ENCODE measurements around the gene AGFG1. TPM values are rescaled to one million over a fixed set of nuclear protein-coding genes. Genes with fewer than 3 reads are reported as not detected.

The AGFG1 gene
- total RNA-seq, 4 donors from 2014 or later, result 44.6 to 65.3 (median 55.7) TPM

DNA sequence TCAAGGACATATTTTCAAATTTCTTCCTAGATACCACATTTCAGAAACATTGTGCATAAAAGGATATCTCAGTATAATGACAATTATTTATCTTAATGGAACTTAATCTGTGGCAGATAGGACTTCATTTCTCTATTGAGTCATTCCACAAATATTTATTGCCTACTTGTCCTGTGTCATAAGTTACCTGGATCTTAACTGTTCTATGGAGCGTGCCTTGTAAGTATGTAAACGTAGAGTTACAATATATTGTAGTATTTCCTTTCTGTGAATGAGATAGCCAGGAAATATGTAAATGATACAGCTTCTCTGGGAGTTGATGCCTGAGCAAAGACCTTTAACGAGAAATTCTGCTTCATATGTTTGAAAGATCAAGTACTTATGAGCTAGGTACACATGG lies 2.5 kb downstream of the AGFG1 start:
- intact Hi-C loops (cut with DNase I; ENCODE audit: low total_unique reads), result no loop called here
- H3K4me3 ChIP-seq (ENCODE audit: low read depth, poor library complexity, severe bottlenecking), result no peak overlapping the region

GRCh38 chr2:227477291-227477690 lies 5.3 kb downstream of the AGFG1 start:
- DNase-seq (ENCODE audit: low spot score in 2 of 2), result no peak
- intact Hi-C loops (cut with DNase I; ENCODE audit: low total_unique reads), result no loop called here
- no peak overlapping the region for H3K4me3 ChIP-seq (ENCODE audit: low read depth, poor library complexity, severe bottlenecking)
- WGBS, 2 donors, result 93 to 95% methylated on average over 4 of the region's 4 CpGs
- TF ChIP-seq CTCF (IDR thresholded peaks at IDR 0.05) (no peak), POLR2A (IDR thresholded peaks at IDR 0.05) (no peak)

More for the DNA sequence above, 2.5 kb downstream of the AGFG1 start:
- 51 to 63% methylated on average over 3 of the region's 3 CpGs for WGBS, 2 donors
- no peak for DNase-seq (ENCODE audit: low spot score in 2 of 2)
- TF ChIP-seq CTCF (IDR thresholded peaks at IDR 0.05), result no peak
- no peak for TF ChIP-seq POLR2A (IDR thresholded peaks at IDR 0.05)

- TF ChIP-seq CTCF (IDR thresholded peaks at IDR 0.05), result no peak
- no peak for TF ChIP-seq POLR2A (IDR thresholded peaks at IDR 0.05)
- no peak for DNase-seq (ENCODE audit: low spot score in 2 of 2)
- intact Hi-C loops (cut with DNase I; ENCODE audit: low total_unique reads), result no loop called here
- H3K4me3 ChIP-seq (ENCODE audit: low read depth, poor library complexity, severe bottlenecking), result no peak overlapping the region
- WGBS, 2 donors, result 57 to 60% methylated on average over 2 of the region's 2 CpGs
Observed at GRCh38 chr2:227479865-227480475, 8.0 kb downstream of the AGFG1 start.

- DNase-seq (ENCODE audit: low spot score in 2 of 2), result no peak
- no peak for TF ChIP-seq POLR2A (IDR thresholded peaks at IDR 0.05)
- TF ChIP-seq CTCF (IDR thresholded peaks at IDR 0.05), result no peak
- H3K4me3 ChIP-seq (ENCODE audit: low read depth, poor library complexity, severe bottlenecking), result no peak overlapping the region
- intact Hi-C loops (cut with DNase I; ENCODE audit: low total_unique reads), result no loop called here
- 86 to 87% methylated on average over 2 of the region's 2 CpGs for WGBS, 2 donors
Observed at GRCh38 chr2:227480528-227480927, 8.6 kb downstream of the AGFG1 start.

DNA sequence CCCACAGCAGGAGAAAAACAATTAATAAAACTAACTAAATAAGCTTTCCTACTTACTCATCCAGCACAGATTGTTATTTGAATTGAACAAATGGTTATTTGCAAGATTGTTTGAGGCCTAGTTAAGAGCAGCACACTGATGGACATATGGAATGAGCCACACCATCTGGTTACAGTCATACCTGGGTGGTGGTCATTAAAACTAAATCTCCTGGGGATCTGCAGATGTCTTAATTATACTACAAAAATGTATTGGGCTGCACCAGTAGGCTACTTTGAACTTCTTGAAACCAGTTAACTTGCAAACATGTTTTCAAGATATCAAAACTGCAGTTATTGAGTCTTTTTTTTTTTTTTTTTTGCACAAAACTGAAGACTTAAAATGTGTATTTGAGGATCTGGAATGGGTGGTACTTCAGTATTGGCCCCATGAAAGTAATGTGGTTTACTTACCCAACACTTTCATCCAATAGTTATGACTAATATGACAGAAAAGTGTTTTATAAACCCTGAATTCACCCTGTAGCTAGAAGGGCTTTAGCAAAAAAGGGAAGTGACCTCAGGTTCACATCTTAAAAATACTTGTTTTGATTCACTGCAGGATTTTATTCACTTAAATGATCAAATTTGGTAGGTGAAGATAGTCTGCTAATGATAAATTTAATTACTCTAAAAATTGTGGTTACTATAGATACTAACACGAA lies 10.8 kb downstream of the AGFG1 start:
- TF ChIP-seq CTCF (IDR thresholded peaks at IDR 0.05), result no peak
- no peak for TF ChIP-seq POLR2A (IDR thresholded peaks at IDR 0.05)
- 78 to 79% methylated on average over 1 of the region's 1 CpG for WGBS, 2 donors
- intact Hi-C loops (cut with DNase I; ENCODE audit: low total_unique reads), result no loop called here
- DNase-seq (ENCODE audit: low spot score in 2 of 2), result no peak
- no peak overlapping the region for H3K4me3 ChIP-seq (ENCODE audit: low read depth, poor library complexity, severe bottlenecking)
